GM19025 (cell line): ENCODE measurements around the gene MSI2.

Experiments
- ATAC-seq: cut with Tn5 transposase; IDR thresholded peaks from one replicate; pipeline ENCODE4 v1.9.1; 2021; ENCODE audit warnings: mild to moderate bottlenecking, low read depth, moderate library complexity; ENCODE audit not compliant: unreplicated experiment

The MSI2 gene

GRCh38 chr17:57601143-57601735 lies 344.9 kb downstream of the MSI2 start:
- no peak for ATAC-seq

GRCh38 chr17:57602896-57603295 lies 346.6 kb downstream of the MSI2 start:
- ATAC-seq: no peak

- ATAC-seq: no peak
Observed at GRCh38 chr17:57603546-57603945, 347.2 kb downstream of the MSI2 start.

- peak; percentile 42 for ATAC-seq
Observed at GRCh38 chr17:57603978-57604377, 347.7 kb downstream of the MSI2 start.

GRCh38 chr17:57604771-57605674 lies 348.7 kb downstream of the MSI2 start:
- peak; percentile 66 for ATAC-seq

GRCh38 chr17:57605675-57606105 lies 349.4 kb downstream of the MSI2 start:
- ATAC-seq: peak; percentile 14

GRCh38 chr17:57606111-57606875 lies 350.0 kb downstream of the MSI2 start:
- ATAC-seq: no peak

- ATAC-seq: no peak
Observed at GRCh38 chr17:57607553-57608120, 351.3 kb downstream of the MSI2 start.

GRCh38 chr17:57608369-57609124 lies 352.2 kb downstream of the MSI2 start:
- no peak for ATAC-seq

GRCh38 chr17:57609125-57609877 lies 353.0 kb downstream of the MSI2 start:
- ATAC-seq: no peak

GRCh38 chr17:57609878-57610270 lies 353.6 kb downstream of the MSI2 start:
- no peak for ATAC-seq

- ATAC-seq: no peak
Observed at GRCh38 chr17:57612202-57613071, 356.1 kb downstream of the MSI2 start.

GRCh38 chr17:57614742-57615141 lies 358.4 kb downstream of the MSI2 start:
- ATAC-seq: no peak

- ATAC-seq: no peak
Observed at GRCh38 chr17:57615836-57616757, 359.8 kb downstream of the MSI2 start.

GRCh38 chr17:57617218-57617617 lies 360.9 kb downstream of the MSI2 start:
- ATAC-seq: no peak

GRCh38 chr17:57619061-57619937 lies 363.0 kb downstream of the MSI2 start:
- no peak for ATAC-seq
